DND-41 (cell line): ENCODE data around the gene TBC1D21.

Experiments used
- ATAC-seq: fragments of 200-7000 bp; cut with Tn5 transposase; 3 replicates; pipeline ENCODE4 v1.9.1; 2021; ENCODE audit warnings: low read depth; ENCODE audit not compliant: insufficient read depth
- DNase-seq: peaks from one replicate; pipeline ENCODE4 v3.0.0-alpha.2; 2020
- H2AFZ ChIP-seq: 2 replicates; pipeline ENCODE4 v1.6.0; 2012; ENCODE audit warnings: low read depth, low read length
- H3K27ac ChIP-seq: 2 replicates; pipeline ENCODE4 v1.5.1; 2012; ENCODE audit warnings: low read length, inconsistent platforms
- H3K27me3 ChIP-seq: fragments of 200-600 bp; sonication (generic); 2 replicates; pipeline ENCODE4 v1.6.0; 2012; ENCODE audit warnings: low read length, mild to moderate bottlenecking, inconsistent platforms; ENCODE audit not compliant: insufficient read depth, poor library complexity
- H3K36me3 ChIP-seq: 2 replicates; pipeline ENCODE4 v1.5.1; 2012; ENCODE audit warnings: low read length, inconsistent platforms; ENCODE audit not compliant: insufficient read depth
- H3K4me1 ChIP-seq: 2 replicates; pipeline ENCODE4 v1.5.1; 2012; ENCODE audit warnings: mild to moderate bottlenecking, low read length; ENCODE audit not compliant: insufficient read depth
- H3K4me2 ChIP-seq: 2 replicates; pipeline ENCODE4 v1.6.0; 2012; ENCODE audit warnings: mild to moderate bottlenecking, moderate library complexity, low read length, inconsistent platforms; ENCODE audit not compliant: insufficient read depth
- H3K4me3 ChIP-seq, 2 experiments: fragments of 200-600 bp in 1 of 2; shearing (Covaris generic) in 1 of 2; 2 replicates each; pipeline ENCODE4 v1.5.1; 2012 to 2016; ENCODE audit warnings: inconsistent platforms in 2 of 2, low read length in 2 of 2, mild to moderate bottlenecking in 2 of 2, low read depth in 1 of 2, moderate library complexity in 1 of 2
- H3K79me2 ChIP-seq: 2 replicates; pipeline ENCODE4 v1.6.0; 2012; ENCODE audit warnings: low read length, inconsistent platforms; ENCODE audit not compliant: insufficient read depth
- H3K9ac ChIP-seq: 2 replicates; pipeline ENCODE4 v1.6.0; 2012; ENCODE audit warnings: low read depth, mild to moderate bottlenecking, inconsistent platforms, low read length, moderate library complexity
- H3K9me3 ChIP-seq: 2 replicates; pipeline ENCODE4 v1.5.1; 2012; ENCODE audit warnings: low read length, moderate library complexity, mild to moderate bottlenecking, inconsistent platforms; ENCODE audit not compliant: insufficient read depth, severe bottlenecking
- H4K20me1 ChIP-seq: 2 replicates; pipeline ENCODE4 v1.6.0; 2012; ENCODE audit warnings: low read length; ENCODE audit not compliant: insufficient read depth
- CTCF ChIP-seq: IDR thresholded peaks from 2 replicates; pipeline ENCODE4 v1.5.1; 2012; ENCODE audit warnings: borderline replicate concordance, low read length, moderate library complexity, mild to moderate bottlenecking; ENCODE audit not compliant: poor library complexity, severe bottlenecking; ENCODE audit errors: extremely low read depth
- EZH2 ChIP-seq: IDR thresholded peaks from 3 replicates; pipeline ENCODE4 v1.6.1; 2012; ENCODE audit warnings: borderline replicate concordance, low read depth, mild to moderate bottlenecking, moderate library complexity, low read length, inconsistent platforms; ENCODE audit not compliant: severe bottlenecking

TBC1D21 gene

DNA sequence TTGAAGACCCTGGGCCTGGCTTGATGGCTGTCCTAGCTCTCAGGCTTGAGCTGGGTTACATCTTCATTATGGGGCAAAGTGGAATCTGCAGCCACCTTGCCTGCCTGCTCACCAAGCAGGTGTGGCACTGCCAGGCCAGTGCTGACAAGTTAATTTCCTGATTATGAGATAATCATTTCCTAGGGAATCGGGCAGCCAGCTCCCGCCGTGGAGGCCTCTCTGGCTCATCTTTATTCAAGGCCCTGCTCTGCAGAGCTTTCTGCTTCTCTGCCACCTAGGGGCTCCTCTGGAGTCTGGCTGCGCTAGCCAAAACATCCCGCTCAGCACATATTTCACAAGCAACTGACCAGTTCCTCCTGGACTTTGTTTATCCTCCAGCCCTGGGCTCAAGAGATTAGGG is 62.8 kb downstream of the TBC1D21 start:
- H3K9ac ChIP-seq = no peak overlapping the region

DNA sequence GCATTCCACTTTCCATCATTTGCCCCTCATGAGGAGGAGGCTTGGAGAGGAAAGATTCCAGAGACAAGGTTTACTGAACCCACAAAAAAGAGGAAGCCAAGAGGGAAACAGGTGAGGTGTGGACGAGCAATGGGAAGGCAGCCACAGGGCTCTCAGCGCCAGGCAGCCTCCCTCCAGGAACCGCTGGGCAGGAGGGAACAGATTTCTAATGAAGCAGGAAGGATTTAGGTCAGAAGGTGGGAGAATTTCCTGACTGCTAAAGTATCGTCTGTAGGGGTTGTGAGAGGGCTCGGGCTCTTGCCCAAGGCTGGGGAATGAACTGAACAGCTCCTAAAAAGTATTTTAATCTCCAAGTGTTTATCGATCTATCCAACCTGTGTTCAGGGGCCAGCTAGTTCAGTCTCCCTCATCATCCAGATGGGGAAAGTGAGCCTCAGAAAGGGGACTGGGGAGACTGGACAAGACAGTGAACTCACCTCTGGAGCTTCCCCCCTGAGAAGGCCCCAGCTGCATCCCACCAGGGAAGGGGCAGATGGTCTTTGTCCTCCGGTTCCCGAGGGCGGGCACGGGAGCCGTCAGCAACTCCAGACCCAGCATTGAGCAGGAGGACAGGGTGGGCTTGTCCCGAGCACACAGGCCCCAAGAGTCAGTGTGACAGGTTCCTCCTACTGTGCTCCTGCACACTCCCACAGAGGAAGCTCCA is 63.4 kb downstream of the TBC1D21 start:
- Histone ChIP-seq H3K36me3 (no peaks in the 10 kb centered on the region), H3K27me3 (peaks cover 2% of the 10 kb centered on the region), H3K4me2 (no peak overlapping the region), H3K9me3 (no peaks in the 10 kb centered on the region), H3K4me1 (no peaks in the 10 kb centered on the region), H4K20me1 (no peaks in the 10 kb centered on the region), H3K27ac (no peak overlapping the region), H3K9ac (no peak overlapping the region), H3K4me3 (no peak overlapping the region), H3K79me2 (no peaks in the 10 kb centered on the region), H2AFZ (no peak overlapping the region)
- no peak for TF ChIP-seq CTCF
- no peak for ATAC-seq
- no peak for DNase-seq

More for the DNA sequence above, 62.8 kb downstream of the TBC1D21 start:
- no peak for ATAC-seq
- Histone ChIP-seq H3K27ac (no peak overlapping the region), H3K79me2 (no peaks in the 10 kb centered on the region), H3K27me3 (peaks cover 2% of the 10 kb centered on the region), H2AFZ (no peak overlapping the region), H4K20me1 (no peaks in the 10 kb centered on the region), H3K36me3 (no peaks in the 10 kb centered on the region), H3K4me2 (no peak overlapping the region), H3K4me3 (no peak overlapping the region), H3K4me1 (no peaks in the 10 kb centered on the region), H3K9me3 (no peaks in the 10 kb centered on the region)
- DNase-seq = no peak
- TF ChIP-seq CTCF (no peak), EZH2 (no peak)

DNA sequence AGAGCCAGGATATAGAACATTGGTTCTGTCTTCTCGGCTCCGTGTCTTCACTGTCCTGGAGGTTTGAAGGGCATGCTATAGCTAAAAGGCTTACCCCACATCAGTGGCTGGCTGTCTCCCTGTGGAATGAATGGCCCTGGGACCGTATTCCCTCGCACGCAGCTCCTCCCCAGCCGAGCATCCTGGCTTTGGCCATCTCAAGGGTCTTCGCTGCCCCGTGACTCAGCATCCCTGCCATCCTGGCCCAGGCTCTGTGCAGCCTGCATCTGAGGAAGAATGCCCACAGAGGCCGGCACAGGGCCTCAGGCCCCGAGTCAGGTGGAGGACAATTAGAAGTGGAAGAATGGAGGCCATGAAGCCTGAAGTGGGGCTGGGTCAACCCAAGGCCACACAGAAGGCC is 63.9 kb downstream of the TBC1D21 start:
- Histone ChIP-seq H3K36me3 (no peaks in the 10 kb centered on the region), H4K20me1 (no peaks in the 10 kb centered on the region), H3K4me1 (no peaks in the 10 kb centered on the region), H3K27ac (no peak overlapping the region), H3K9ac (no peak overlapping the region), H3K4me2 (no peak overlapping the region), H3K27me3 (peaks cover 2% of the 10 kb centered on the region), H3K9me3 (no peaks in the 10 kb centered on the region), H2AFZ (no peak overlapping the region), H3K4me3 (no peak overlapping the region), H3K79me2 (no peaks in the 10 kb centered on the region)
- ATAC-seq (no peak), DNase-seq (no peak)
- TF ChIP-seq CTCF (no peak), EZH2 (no peak)
